Osteoblast (primary cell): ENCODE results near the gene ST3GAL6. TPM values are rescaled to one million over a fixed set of nuclear protein-coding genes. Genes with fewer than 3 reads are reported as not detected.
A peak's percentile ranks its signal among the peaks of the same experiment; 100 is the strongest.

ENCODE experiments used
- DNase-seq: peaks from one replicate; pipeline ENCODE4 v3.0.0; 2011; ENCODE audit warnings: low spot score, mixed read lengths; ENCODE audit not compliant: insufficient read length; ENCODE audit errors: missing footprints
- H2AFZ ChIP-seq: 2 replicates; pipeline ENCODE4 v1.6.0; 2011; ENCODE audit warnings: mild to moderate bottlenecking, low read length
- H3K27ac ChIP-seq: 2 replicates; pipeline ENCODE4 v1.5.1; 2011; ENCODE audit warnings: mild to moderate bottlenecking, low read depth, low read length, moderate library complexity
- H3K27me3 ChIP-seq: 2 replicates; pipeline ENCODE4 v1.6.0; 2012; ENCODE audit warnings: mild to moderate bottlenecking, control low read depth, inconsistent platforms, low read length, moderate library complexity; ENCODE audit not compliant: insufficient read depth
- H3K36me3 ChIP-seq: 2 replicates; pipeline ENCODE4 v1.5.1; 2011; ENCODE audit warnings: mild to moderate bottlenecking, low read length, control low read depth, moderate library complexity; ENCODE audit not compliant: insufficient read depth
- H3K4me1 ChIP-seq: 2 replicates; pipeline ENCODE4 v1.5.1; 2011; ENCODE audit warnings: mild to moderate bottlenecking, low read length, control low read depth, moderate library complexity; ENCODE audit not compliant: insufficient read depth
- H3K4me2 ChIP-seq: 2 replicates; pipeline ENCODE4 v1.6.0; 2011; ENCODE audit warnings: mild to moderate bottlenecking, low read length; ENCODE audit not compliant: insufficient read depth
- H3K4me3 ChIP-seq: fragments of 200-600 bp; sonication (generic); 3 replicates; pipeline ENCODE4 v1.5.1; 2012; ENCODE audit warnings: mild to moderate bottlenecking, low read length, inconsistent platforms; ENCODE audit not compliant: insufficient read depth
- H3K79me2 ChIP-seq: 2 replicates; pipeline ENCODE4 v1.6.0; 2012; ENCODE audit warnings: mild to moderate bottlenecking, low read length, control low read depth, inconsistent platforms; ENCODE audit not compliant: insufficient read depth
- H3K9me3 ChIP-seq: 2 replicates; pipeline ENCODE4 v1.5.1; 2011; ENCODE audit warnings: low read depth, low read length, control low read depth
- H4K20me1 ChIP-seq: 2 replicates; pipeline ENCODE4 v1.6.0; 2012; ENCODE audit warnings: mild to moderate bottlenecking, low read length, control low read depth; ENCODE audit not compliant: insufficient read depth
- total RNA-seq: library from RNA; depleted of rRNA; stranded (reverse); fragments of >200 nt; gene quantifications from 2 replicates; pipeline ENCODE4 v1.2.3, GENCODE V29; 2012
- TF ChIP-seq, protein P1 (sequence below): IDR thresholded peaks from 2 replicates; pipeline ENCODE4 v1.5.1; 2011; ENCODE audit warnings: mild to moderate bottlenecking, low read depth, low read length, moderate library complexity; ENCODE audit errors: extremely low read depth

ST3GAL6 gene
- total RNA-seq, 1 donor, result 2.2 TPM

DNA sequence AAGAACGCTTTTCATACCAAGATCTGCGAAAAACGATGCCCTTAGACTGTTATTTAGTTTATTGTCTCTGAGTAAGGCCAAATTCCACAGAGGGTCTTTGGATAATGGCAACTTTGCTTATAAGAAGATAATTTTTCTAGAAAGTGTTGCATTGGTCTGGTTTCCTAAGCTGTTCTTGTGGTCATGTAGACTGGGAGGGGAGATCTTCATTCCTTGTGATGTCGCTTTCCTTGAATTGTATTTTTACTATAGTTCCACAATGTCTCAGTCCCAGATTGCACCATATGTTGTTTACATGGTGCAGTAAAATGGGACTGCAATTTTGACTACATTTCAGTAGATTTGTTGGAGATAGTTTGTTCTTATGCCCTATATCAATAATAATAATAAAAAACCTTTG, 28.8 kb upstream of the ST3GAL6 start:
- no peaks in the 10 kb centered on the region for H3K9me3 ChIP-seq
- peaks cover 36% of the 10 kb centered on the region for H3K79me2 ChIP-seq
- peaks cover 3% of the 10 kb centered on the region for H4K20me1 ChIP-seq
- H3K27ac ChIP-seq, result no peak overlapping the region
- H3K4me2 ChIP-seq, result peak overlapping the region; percentile 97
- DNase-seq, result no peak
- H3K27me3 ChIP-seq, result peaks cover 20% of the 10 kb centered on the region
- H3K4me3 ChIP-seq, result peak overlapping the region; percentile 82
- H2AFZ ChIP-seq, result no peak overlapping the region
- TF ChIP-seq, protein P1, sequence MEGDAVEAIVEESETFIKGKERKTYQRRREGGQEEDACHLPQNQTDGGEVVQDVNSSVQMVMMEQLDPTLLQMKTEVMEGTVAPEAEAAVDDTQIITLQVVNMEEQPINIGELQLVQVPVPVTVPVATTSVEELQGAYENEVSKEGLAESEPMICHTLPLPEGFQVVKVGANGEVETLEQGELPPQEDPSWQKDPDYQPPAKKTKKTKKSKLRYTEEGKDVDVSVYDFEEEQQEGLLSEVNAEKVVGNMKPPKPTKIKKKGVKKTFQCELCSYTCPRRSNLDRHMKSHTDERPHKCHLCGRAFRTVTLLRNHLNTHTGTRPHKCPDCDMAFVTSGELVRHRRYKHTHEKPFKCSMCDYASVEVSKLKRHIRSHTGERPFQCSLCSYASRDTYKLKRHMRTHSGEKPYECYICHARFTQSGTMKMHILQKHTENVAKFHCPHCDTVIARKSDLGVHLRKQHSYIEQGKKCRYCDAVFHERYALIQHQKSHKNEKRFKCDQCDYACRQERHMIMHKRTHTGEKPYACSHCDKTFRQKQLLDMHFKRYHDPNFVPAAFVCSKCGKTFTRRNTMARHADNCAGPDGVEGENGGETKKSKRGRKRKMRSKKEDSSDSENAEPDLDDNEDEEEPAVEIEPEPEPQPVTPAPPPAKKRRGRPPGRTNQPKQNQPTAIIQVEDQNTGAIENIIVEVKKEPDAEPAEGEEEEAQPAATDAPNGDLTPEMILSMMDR, result no peak
- H3K36me3 ChIP-seq, result no peaks in the 10 kb centered on the region
- peaks cover 32% of the 10 kb centered on the region for H3K4me1 ChIP-seq

GRCh38 chr3:98734735-98735134, 28.4 kb upstream of the ST3GAL6 start:
- Histone ChIP-seq H3K27me3 (peaks cover 22% of the 10 kb centered on the region), H3K9me3 (no peaks in the 10 kb centered on the region), H3K4me2 (no peak overlapping the region), H3K27ac (no peak overlapping the region), H3K4me1 (peaks cover 32% of the 10 kb centered on the region), H3K36me3 (no peaks in the 10 kb centered on the region), H3K79me2 (peaks cover 36% of the 10 kb centered on the region), H3K4me3 (no peak overlapping the region), H2AFZ (no peak overlapping the region), H4K20me1 (peaks cover 3% of the 10 kb centered on the region)
- DNase-seq, result no peak
- TF ChIP-seq, protein P1, result no peak

DNA sequence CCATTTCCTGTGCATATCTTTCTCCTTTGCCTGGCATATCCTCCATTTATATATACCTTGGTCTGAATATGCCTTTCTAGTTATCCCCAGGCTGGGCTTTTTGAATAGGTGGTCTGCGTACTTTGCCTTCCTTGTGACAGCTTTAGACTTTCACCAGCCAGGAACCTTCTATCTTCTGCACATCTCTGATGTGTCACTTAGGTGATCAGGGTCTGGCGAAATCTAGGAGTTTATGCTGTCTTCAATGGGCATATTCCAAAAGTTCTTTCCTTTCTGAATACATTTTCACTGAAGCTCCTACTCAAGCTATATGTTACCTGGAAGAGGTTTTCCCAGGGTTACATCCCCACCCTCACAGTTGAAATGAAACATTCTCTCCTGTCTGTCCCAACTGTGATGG, 27.8 kb upstream of the ST3GAL6 start:
- no peaks in the 10 kb centered on the region for H3K36me3 ChIP-seq
- no peak overlapping the region for H3K4me3 ChIP-seq
- peaks cover 36% of the 10 kb centered on the region for H3K79me2 ChIP-seq
- TF ChIP-seq, protein P1, result no peak
- H3K4me2 ChIP-seq, result no peak overlapping the region
- H3K27me3 ChIP-seq, result peaks cover 23% of the 10 kb centered on the region
- no peak overlapping the region for H2AFZ ChIP-seq
- DNase-seq, result no peak
- peaks cover 3% of the 10 kb centered on the region for H4K20me1 ChIP-seq
- H3K4me1 ChIP-seq, result peaks cover 30% of the 10 kb centered on the region
- no peak overlapping the region for H3K27ac ChIP-seq
- no peaks in the 10 kb centered on the region for H3K9me3 ChIP-seq

DNA sequence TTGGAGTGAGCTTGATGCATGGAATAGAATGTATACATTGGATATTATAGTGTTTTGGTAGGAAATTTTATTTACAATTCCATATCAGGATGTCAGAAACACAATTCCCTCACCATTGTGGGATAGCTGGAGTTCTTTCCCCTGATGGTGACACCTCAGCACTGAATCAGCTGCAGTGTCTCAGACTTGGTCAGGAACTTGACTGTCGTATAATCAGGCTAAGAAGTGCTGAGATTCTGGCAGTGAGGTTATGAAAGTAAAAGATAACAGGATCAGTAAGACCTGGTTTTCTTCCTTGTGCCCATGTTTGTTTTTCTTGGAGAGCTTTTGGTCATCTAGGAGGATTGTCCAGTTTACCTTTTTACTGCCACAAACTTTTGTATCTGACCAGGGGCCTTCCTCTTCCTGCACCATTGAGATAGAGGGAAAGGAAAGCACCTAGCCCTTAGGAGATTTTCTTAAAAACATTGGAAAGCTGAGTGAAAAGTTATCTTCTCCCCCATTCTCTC, 27.3 kb upstream of the ST3GAL6 start:
- Histone ChIP-seq H4K20me1 (peaks cover 3% of the 10 kb centered on the region), H3K27ac (no peak overlapping the region), H3K4me2 (no peak overlapping the region), H3K79me2 (peaks cover 36% of the 10 kb centered on the region), H3K36me3 (no peaks in the 10 kb centered on the region), H3K27me3 (peaks cover 25% of the 10 kb centered on the region), H2AFZ (peak overlapping the region; percentile 6), H3K9me3 (no peaks in the 10 kb centered on the region), H3K4me1 (peaks cover 24% of the 10 kb centered on the region), H3K4me3 (no peak overlapping the region)
- TF ChIP-seq, protein P1, result no peak
- no peak for DNase-seq
